Fibroblast of lung (primary cell): ENCODE data around the gene ITIH1.

ENCODE experiments used
- CTCF ChIP-seq, 2 donors: IDR thresholded peaks in 1 of 2; conservative IDR thresholded peaks in 1 of 2; 1 replicate in 1 of 2; 2 replicates in 1 of 2; pipeline ENCODE4 v1.5.1; 2011 to 2012; ENCODE audit warnings: low read length in 2 of 2, control low read depth in 1 of 2, inconsistent platforms in 1 of 2, low read depth in 1 of 2, mild to moderate bottlenecking in 1 of 2
- EZH2 ChIP-seq: IDR thresholded peaks from 2 replicates; pipeline ENCODE4 v1.5.1; 2012; ENCODE audit warnings: low read length, control low read depth, mild to moderate bottlenecking; ENCODE audit errors: missing control alignments

DNA sequence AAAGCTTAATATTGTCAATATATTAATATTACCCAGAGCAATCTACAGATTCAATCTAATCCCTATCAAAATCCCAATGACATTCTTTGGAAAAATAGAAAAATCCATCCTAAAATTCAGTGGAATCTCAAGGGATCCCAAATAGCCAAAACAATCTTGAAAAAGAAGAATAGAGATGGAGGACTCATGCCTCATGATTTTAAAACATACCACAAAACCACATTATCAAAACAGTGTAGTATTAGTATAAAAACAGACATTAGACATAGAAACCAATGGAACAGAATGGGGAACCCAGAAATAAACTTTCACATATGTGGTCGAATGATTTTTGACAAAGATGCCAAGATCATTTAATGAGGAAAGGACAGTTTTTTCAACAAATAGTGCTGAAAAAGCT is 21.3 kb upstream of the ITIH1 start:
- TF ChIP-seq CTCF (conservative IDR thresholded peaks at IDR 0.05 in 1 of 2, IDR thresholded peaks at IDR 0.05 in 1 of 2; ENCODE audit: low read depth in 1 of 2, low read length in 2 of 2), result no peak
- no peak for TF ChIP-seq EZH2
